Gastroesophageal sphincter (tissue), 3 donors: ENCODE measurements around the gene NCK2.

Source experiments
- CTCF ChIP-seq, 4 experiments: fragments of 200-600 bp in 2 of 4; fragments of 450-650 bp in 2 of 4; sonication (generic) in 1 of 4; IDR thresholded peaks; one replicate each; pipeline ENCODE4 v1.5.1; 2017 to 2019; ENCODE audit warnings: antibody characterized with exemption in 4 of 4, mild to moderate bottlenecking in 2 of 4, moderate library complexity in 2 of 4
- POLR2AphosphoS5 ChIP-seq: sonication (generic); formaldehyde crosslinking; IDR thresholded peaks from one replicate; pipeline ENCODE4 v1.6.1; 2017; ENCODE audit warnings: antibody characterized with exemption

GRCh38 chr2:105802587-105802986 lies 57.9 kb downstream of the NCK2 start:
- TF ChIP-seq CTCF (IDR thresholded peaks at IDR 0.05) (no peak), POLR2AphosphoS5 (no peak)
